ENCODE results near the gene MAN1A1.

GRCh38 chr6:119195848-119196247 is 153.7 kb downstream of the MAN1A1 start:
- TF ChIP-seq CTCF (IDR thresholded peaks at IDR 0.05): no peak
- TF ChIP-seq PRDM15 (CRISPR knock-in tag; IDR thresholded peaks at IDR 0.05): no peak
- TF ChIP-seq NFYB (CRISPR knock-in tag; conservative IDR thresholded peaks at IDR 0.05; ENCODE audit: low read depth): no peak
- TF ChIP-seq FOXJ3 (CRISPR knock-in tag; IDR thresholded peaks at IDR 0.05; ENCODE audit: borderline replicate concordance): no peak
